Gastrocnemius medialis (tissue), 4 donors: ENCODE data around the gene XIRP1.

Experiments used
- CTCF ChIP-seq, 5 experiments: fragments of 450-650 bp in 3 of 5; fragments of 200-600 bp in 2 of 5; sonication (generic) in 2 of 5; IDR thresholded peaks in 4 of 5; conservative IDR thresholded peaks in 1 of 5; 1 replicate in 4 of 5; 2 replicates in 1 of 5; pipeline ENCODE4 v1.5.1; 2016 to 2019; ENCODE audit warnings: antibody characterized with exemption in 5 of 5, mild to moderate bottlenecking in 3 of 5, moderate library complexity in 3 of 5
- POLR2A ChIP-seq, 2 donors: fragments of 450-650 bp; IDR thresholded peaks; one replicate each; pipeline ENCODE4 v1.6.1; 2017; ENCODE audit warnings: antibody characterized with exemption in 2 of 2, mild to moderate bottlenecking in 2 of 2, moderate library complexity in 2 of 2

DNA sequence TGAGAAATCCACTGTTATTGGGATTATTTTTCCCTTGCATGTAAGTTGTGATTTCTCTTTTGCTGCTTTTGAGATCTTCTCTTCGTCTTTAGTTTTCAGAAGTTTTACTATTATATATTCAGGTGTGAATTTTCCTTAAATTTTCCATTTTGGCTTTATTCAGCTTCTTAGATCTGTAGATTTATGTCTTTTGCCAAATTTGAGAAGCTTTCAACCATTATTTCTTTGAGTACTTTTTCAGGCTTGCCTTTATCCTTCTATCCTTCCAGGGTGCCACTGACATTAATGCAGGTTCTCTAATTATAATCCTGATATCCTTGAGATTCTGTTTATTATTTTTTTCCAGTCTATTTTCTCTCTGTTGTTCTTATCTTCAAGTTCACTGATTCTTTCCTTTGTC is 38.1 kb upstream of the XIRP1 start:
- TF ChIP-seq CTCF (IDR thresholded peaks at IDR 0.05 in 4 of 5, conservative IDR thresholded peaks at IDR 0.05 in 1 of 5) (no peak), POLR2A (IDR thresholded peaks at IDR 0.05) (no peak)
